ENCODE results near the gene SPAG17.
A peak's percentile ranks its signal among the peaks of the same experiment; 100 is the strongest.

The SPAG17 gene

GRCh38 chr1:118047650-118048224 lies 137.3 kb downstream of the SPAG17 start:
- DNase-seq: no peak

- no peak for DNase-seq
Measured at GRCh38 chr1:118047006-118047649, 137.9 kb downstream of the SPAG17 start.

DNA sequence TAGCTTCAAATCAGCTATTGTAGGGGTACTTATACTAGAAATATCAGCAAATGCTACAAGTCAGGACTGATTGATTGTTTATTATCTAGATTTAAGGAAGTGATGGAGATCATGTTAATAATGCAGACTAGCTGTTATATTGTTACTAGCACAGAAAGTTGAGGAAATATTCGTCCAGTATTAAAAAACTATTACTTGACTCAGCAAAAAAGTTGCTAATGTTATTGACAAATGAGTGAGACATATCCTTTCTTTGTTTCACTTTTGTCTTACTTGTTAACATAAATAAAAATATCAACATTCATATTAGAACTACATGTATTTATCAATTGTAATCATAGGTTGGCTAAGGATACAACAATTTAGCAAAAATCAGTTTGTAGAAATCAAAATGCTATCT lies 141.4 kb downstream of the SPAG17 start:
- no peak for DNase-seq

GRCh38 chr1:118042501-118042900 lies 142.5 kb downstream of the SPAG17 start:
- DNase-seq: no peak

DNA sequence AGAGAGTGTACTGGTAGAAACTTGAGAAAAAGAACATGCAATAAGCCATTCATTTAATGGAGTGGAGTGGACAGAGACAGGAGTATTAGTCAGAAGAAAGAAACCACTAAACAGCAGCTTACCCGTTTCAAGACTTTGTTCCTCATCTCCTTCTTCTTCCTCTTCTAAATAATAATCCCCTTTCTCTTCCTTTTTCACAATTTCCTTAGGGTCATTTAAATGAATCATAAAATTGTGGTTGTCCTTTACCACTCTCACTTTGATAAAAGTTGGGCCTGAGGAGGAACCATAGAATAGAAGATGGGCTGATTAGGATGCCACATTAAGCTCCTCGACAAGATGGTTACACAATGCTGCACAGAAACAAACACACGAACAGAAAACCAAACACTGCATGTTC lies 145.9 kb downstream of the SPAG17 start:
- DNase-seq: no peak

DNA sequence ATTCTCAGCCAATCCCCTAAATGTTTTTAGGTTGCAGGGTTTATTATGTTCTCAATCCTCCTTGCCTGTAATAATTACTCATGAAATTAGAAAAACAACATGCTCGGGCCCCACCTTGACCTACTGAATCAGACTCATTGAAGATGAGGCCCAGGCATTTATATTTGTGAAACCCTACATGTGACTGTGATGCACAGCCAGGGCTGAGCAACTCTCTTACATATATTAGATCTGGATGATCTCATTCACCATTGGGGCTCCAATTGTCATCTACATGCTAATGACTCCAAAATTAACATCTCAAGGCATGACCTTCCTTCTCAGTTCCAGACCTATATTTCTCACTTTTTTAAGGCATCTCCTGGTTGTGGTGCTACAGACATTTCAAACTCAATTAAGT lies 152.1 kb downstream of the SPAG17 start:
- no peak for DNase-seq

- DNase-seq: no peak
Measured at GRCh38 chr1:118028267-118028666, 156.8 kb downstream of the SPAG17 start.

GRCh38 chr1:118023199-118023598 lies 161.8 kb downstream of the SPAG17 start:
- DNase-seq: no peak

GRCh38 chr1:118021668-118022067 lies 163.4 kb downstream of the SPAG17 start:
- DNase-seq: no peak

- no peak for DNase-seq
Measured at GRCh38 chr1:118018060-118018459, 167.0 kb downstream of the SPAG17 start.

DNA sequence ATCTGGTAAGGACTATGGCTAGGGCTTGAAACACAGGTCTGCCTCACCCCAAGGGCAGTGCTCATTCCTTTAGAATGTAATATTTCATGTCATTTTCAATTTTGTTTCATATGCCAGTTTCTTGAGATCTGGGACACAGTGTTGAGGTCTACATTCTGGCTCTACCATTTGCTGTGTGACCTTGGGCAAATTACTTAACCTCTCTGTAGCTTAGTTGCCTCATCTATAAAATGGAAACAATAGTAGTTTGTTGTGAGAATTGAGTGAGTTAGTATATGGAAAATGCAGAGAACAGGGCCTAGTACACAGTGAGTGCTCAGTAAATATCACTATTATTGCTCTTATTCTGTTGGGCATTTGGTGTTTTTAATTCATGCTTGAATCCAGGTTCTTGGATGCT lies 171.1 kb downstream of the SPAG17 start:
- DNase-seq: no peak

DNA sequence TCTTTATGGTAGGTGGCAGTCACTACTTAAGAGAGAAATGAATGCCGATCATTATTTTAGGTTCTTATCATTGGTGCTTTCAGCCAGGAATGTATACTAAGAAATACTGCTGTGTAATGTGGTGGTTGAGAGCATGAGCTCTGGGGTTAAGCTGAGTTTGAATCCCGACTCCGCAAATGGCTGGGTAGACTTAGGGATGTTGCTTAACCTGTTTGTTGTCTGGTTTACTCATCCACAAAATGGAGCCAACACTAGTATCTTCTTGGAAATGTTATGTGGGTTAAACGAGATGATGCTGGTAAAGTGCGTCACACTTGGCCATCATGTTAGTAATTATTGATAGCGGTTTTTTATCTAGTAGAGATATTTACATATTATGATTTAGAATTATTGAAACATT lies 171.7 kb downstream of the SPAG17 start:
- DNase-seq: no peak

- no peak for DNase-seq
Measured at GRCh38 chr1:118012515-118013124, 172.4 kb downstream of the SPAG17 start.

DNA sequence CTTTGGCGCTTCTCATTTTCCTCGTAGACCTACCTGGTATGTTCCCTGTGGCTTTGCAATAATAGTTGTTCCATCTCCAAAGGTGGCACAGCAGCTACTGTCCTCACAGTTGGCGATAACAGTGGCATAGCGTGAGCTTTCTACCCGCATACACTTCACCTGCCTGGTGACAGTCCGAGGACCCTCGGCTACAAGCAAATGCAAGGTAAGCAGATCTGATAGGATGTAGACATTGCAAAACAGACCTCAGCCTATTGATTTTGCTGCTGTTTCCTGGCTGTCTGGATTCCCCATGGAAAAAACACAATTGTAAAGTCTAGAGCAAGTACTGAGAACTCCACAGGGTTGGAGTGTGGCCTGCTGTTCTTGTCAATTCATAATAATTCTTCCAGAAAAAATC lies 177.0 kb downstream of the SPAG17 start:
- no peak for DNase-seq

GRCh38 chr1:118007391-118007790 lies 177.6 kb downstream of the SPAG17 start:
- DNase-seq: no peak

DNA sequence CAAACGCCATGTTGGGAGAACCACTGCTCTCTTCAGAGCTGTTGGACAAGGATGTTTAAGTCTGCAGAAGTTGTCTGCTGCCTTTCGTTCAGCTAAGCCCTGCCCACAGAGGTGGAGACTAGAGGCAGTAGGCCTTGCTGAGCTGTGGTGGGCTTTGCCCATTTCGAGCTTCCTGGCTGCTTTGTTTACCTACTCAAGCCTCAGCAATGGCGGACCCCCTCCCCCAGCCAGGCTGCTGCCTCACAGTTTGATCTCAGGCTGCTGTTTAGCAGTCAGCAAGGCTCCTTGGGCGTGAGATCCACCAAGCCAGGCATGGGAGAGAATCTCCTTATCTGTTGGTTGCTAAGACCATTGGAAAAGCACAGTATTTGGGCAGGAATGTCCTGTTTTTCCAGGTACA lies 180.7 kb downstream of the SPAG17 start:
- DNase-seq: no peak

GRCh38 chr1:117985973-117986372 lies 199.1 kb downstream of the SPAG17 start:
- no peak for DNase-seq

DNA sequence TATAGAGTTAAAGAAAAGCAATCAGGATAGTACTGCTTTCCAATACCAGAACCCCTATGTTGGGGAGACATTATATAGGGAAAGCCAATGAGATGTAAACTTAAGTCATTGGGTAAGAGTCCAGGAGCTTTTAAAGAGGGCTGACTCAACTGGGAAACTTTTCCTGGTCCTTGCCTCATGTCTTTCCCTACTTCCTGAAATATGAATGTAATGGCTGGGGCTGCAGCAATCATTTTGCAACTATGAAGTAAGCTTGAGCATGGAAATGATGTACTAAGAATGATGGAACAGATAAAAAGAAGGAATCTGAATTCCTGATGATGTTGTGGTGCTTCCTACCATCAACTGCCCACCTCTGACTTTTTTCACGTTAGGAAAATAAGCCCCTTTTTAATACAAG lies 199.8 kb downstream of the SPAG17 start:
- DNase-seq: no peak

GRCh38 chr1:117981455-117982192 lies 203.4 kb downstream of the SPAG17 start:
- no peak for DNase-seq

GRCh38 chr1:117976381-117976780 lies 208.6 kb downstream of the SPAG17 start:
- DNase-seq: no peak

- no peak for DNase-seq
Measured at GRCh38 chr1:117971777-117972176, 213.3 kb downstream of the SPAG17 start.

DNA sequence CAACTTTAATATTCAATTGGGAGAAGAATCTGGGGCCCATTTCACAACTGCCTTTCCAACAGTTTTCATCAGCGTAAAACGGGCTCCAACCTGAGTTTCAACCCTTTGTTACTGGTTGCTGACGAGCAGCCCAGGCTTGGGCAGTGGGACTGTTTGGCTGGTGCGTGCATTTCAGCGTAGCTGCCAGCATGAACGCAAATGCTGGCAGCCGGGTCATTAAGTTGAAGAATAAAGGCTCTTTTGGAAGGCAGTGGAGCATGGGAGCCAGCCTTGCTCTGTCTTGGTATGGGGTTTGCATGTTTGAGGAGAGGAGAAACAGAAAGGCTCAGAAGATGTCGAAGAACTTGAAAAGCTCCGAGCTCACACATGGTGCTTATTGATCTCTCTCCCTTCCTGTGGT lies 214.8 kb downstream of the SPAG17 start:
- DNase-seq: no peak

- DNase-seq: peak; percentile 36
Measured at GRCh38 chr1:117967881-117968280, 217.1 kb downstream of the SPAG17 start.

DNA sequence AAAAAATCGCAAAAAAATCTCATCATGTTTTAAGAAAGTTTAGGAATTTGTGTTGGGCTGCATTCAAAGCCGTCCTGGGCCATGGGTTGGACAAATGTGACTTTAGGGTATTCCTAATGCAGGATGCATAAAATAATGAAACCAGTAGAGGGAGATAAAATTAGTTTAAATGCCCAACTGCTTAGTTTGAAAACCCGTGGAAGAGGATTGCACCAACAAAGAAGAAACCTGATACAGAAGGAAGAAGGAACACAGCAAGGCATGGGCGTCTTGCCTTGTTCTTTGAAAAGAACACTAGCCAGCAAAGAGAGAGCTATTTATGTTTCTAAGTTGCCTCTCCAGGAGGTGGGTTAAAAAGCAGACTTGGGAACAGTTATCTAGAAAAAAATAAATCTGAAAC lies 217.6 kb downstream of the SPAG17 start:
- DNase-seq: no peak

Measured in NCI-H1048 (cell line).